B cell (primary cell): Measurements from ENCODE around the gene SNTG2. TPM values are rescaled to one million over a fixed set of nuclear protein-coding genes. Genes with fewer than 3 reads are reported as not detected.

Experiments used
- ATAC-seq: fragments of 200-7000 bp; cut with Tn5 transposase; one replicate; pipeline ENCODE4 v1.10.0; 2021; ENCODE audit warnings: low read depth, mild to moderate bottlenecking, moderate number of reproducible peaks, moderate library complexity
- CTCF ChIA-PET: fragments of 350-600 bp; sonication (Branson Sonifier 250); formaldehyde crosslinking; loops from one replicate; lab custom pipeline; 2021; ENCODE audit warnings: antibody characterized with exemption, inconsistent platforms; lab: Charles Lee
- POLR2A ChIA-PET: fragments of 350-600 bp; sonication (Branson Sonifier 250); formaldehyde crosslinking; loops from one replicate; lab custom pipeline; 2021; ENCODE audit warnings: antibody characterized with exemption; lab: Charles Lee
- DNase-seq: peaks from one replicate; pipeline ENCODE4 v3.0.0; 2013
- H2AFZ ChIP-seq: 2 replicates; pipeline ENCODE4 v1.6.1; 2012; ENCODE audit warnings: mild to moderate bottlenecking, low read depth, low read length; ENCODE audit not compliant: insufficient read depth, poor library complexity, severe bottlenecking
- H3K27ac ChIP-seq, 2 donors: 1 replicate in 1 of 2; 2 replicates in 1 of 2; pipeline ENCODE4 v1.5.1; 2012 to 2013; ENCODE audit warnings: low read length in 2 of 2, mild to moderate bottlenecking in 2 of 2, moderate library complexity in 1 of 2
- H3K27me3 ChIP-seq, 4 experiments: fragments of 200-600 bp in 1 of 4; sonication (generic) in 1 of 4; replicated peaks in 1 of 4; 1 replicate in 2 of 4; 2 replicates in 2 of 4; pipeline versions ENCODE4 v1.6.1 to v1.7.0; 2013 to 2016; ENCODE audit warnings: low read length in 3 of 4, mild to moderate bottlenecking in 2 of 4, mixed read lengths in 1 of 4, moderate library complexity in 1 of 4; ENCODE audit not compliant: insufficient read depth in 4 of 4, control insufficient read depth in 3 of 4; ENCODE audit errors: control extremely low read depth in 1 of 4
- H3K36me3 ChIP-seq, 2 experiments: replicated peaks in 1 of 2; 1 replicate in 1 of 2; 2 replicates in 1 of 2; pipeline versions ENCODE4 v1.6.1 to v1.7.1; 2013; ENCODE audit warnings: low read length in 1 of 2; ENCODE audit not compliant: insufficient read depth in 2 of 2, control insufficient read depth in 1 of 2; ENCODE audit errors: control extremely low read depth in 1 of 2, extremely low read depth in 1 of 2
- H3K4me1 ChIP-seq, 2 donors: fragments of 200-600 bp in 1 of 2; sonication (generic) in 1 of 2; 1 replicate in 1 of 2; 2 replicates in 1 of 2; pipeline versions ENCODE4 v1.5.1 to v1.6.1; 2013 to 2017; ENCODE audit warnings: low read length in 2 of 2; ENCODE audit not compliant: control insufficient read depth in 2 of 2, insufficient read depth in 2 of 2
- H3K4me2 ChIP-seq: replicated peaks from 2 replicates; pipeline ENCODE3; 2012; ENCODE audit warnings: mild to moderate bottlenecking, low read depth, low read length; ENCODE audit not compliant: poor library complexity, severe bottlenecking
- H3K4me3 ChIP-seq, 5 experiments: fragments of 200-600 bp in 1 of 5; sonication (generic) in 1 of 5; 1 replicate in 3 of 5; 2 replicates in 2 of 5; pipeline versions ENCODE4 v1.5.1 to v1.7.0; 2011 to 2016; ENCODE audit warnings: low read length in 4 of 5, mild to moderate bottlenecking in 4 of 5, low read depth in 2 of 5, control low read depth in 1 of 5, moderate library complexity in 1 of 5; ENCODE audit not compliant: insufficient read depth in 1 of 5; ENCODE audit errors: control extremely low read depth in 1 of 5, extremely low read depth in 1 of 5
- H3K79me2 ChIP-seq: fragments of 200-600 bp; sonication (generic); one replicate; pipeline ENCODE4 v1.6.0; 2016; ENCODE audit warnings: low read length; ENCODE audit not compliant: control insufficient read depth, insufficient read depth
- H3K9ac ChIP-seq: fragments of 200-600 bp; sonication (generic); 2 replicates; pipeline ENCODE4 v1.6.1; 2017; ENCODE audit warnings: mild to moderate bottlenecking, low read length, moderate library complexity
- H3K9me3 ChIP-seq, 3 donors: one replicate each; pipeline versions ENCODE4 v1.6.1 to v1.7.1; 2013; ENCODE audit warnings: low read length in 2 of 3; ENCODE audit not compliant: control insufficient read depth in 2 of 3, insufficient read depth in 1 of 3; ENCODE audit errors: control extremely low read depth in 1 of 3
- H4K20me1 ChIP-seq: 2 replicates; pipeline ENCODE4 v1.6.0; 2012; ENCODE audit warnings: mild to moderate bottlenecking, low read length; ENCODE audit not compliant: insufficient read depth, control insufficient read depth, poor library complexity, severe bottlenecking
- H3K27ac Mint-ChIP-seq: one replicate; pipeline ENCODE4 v1.8.0; 2021; ENCODE audit warnings: mixed read lengths
- H3K27me3 Mint-ChIP-seq: one replicate; pipeline ENCODE4 v1.8.0; 2021; ENCODE audit warnings: mixed read lengths
- H3K4me1 Mint-ChIP-seq: one replicate; pipeline ENCODE4 v1.8.0; 2021; ENCODE audit warnings: mixed read lengths
- H3K4me3 Mint-ChIP-seq: one replicate; pipeline ENCODE4 v1.8.0; 2021; ENCODE audit warnings: mixed read lengths
- H3K9me3 Mint-ChIP-seq: one replicate; pipeline ENCODE4 v1.8.0; 2022; ENCODE audit warnings: mixed read lengths; ENCODE audit not compliant: insufficient read depth
- CTCF ChIP-seq: fragments of 200-600 bp; IDR thresholded peaks from one replicate; pipeline ENCODE4 v1.8.0; 2022; ENCODE audit warnings: antibody characterized with exemption, mild to moderate bottlenecking
- EZH2 ChIP-seq: IDR thresholded peaks from 2 replicates; pipeline ENCODE4 v1.6.1; 2012; ENCODE audit warnings: borderline replicate concordance, low read depth, mild to moderate bottlenecking, moderate library complexity, low read length; ENCODE audit not compliant: insufficient read depth, poor library complexity, severe bottlenecking
- WGBS: methylation state at CpG from one replicate; pipeline ENCODE4 v1.1.5; 2013; ENCODE audit warnings: missing lambda C conversion rate; ENCODE audit not compliant: insufficient coverage; 5-methylcytosine and 5-hydroxymethylcytosine counted together
- intact Hi-C: fragments of 100-400 bp; cut with micrococcal nuclease; formaldehyde crosslinking; loops from one replicate; pipeline ENCODE4 v1.10.0; 2022
- polyA plus RNA-seq: library from polyadenylated mRNA; depleted of rRNA; stranded (reverse); fragments of >200 nt; gene quantifications from 2 replicates; pipeline ENCODE4 v1.2.3, GENCODE V29; 2012
- total RNA-seq, 2 donors: library from RNA; stranded (reverse); fragments of 120-200 nt in 1 of 2; gene quantifications; 1 replicate in 1 of 2; 2 replicates in 1 of 2; pipeline versions ENCODE4 v1.2.3 to v1.2.4, GENCODE V29; 2013 to 2022

SNTG2 gene
- total and polyA plus RNA-seq, 2 donors (not counting 1 experiment from before 2014, with no cell fraction given) = 2.1 to 2.4 TPM

- no peak overlapping the region for H3K27ac Mint-ChIP-seq
- WGBS = 19% methylated on average over 8 of the region's 10 CpGs
Measured at GRCh38 chr2:1249897-1250687, 299.4 kb downstream of the SNTG2 start.

More at GRCh38 chr2:1249897-1250687, 299.4 kb downstream of the SNTG2 start:
- POLR2A ChIA-PET = no interaction called here
- Histone ChIP-seq H3K4me2 (peak overlapping the region; percentile 31), H3K27ac (peak overlapping the region; percentile 41 to 69), H3K36me3 (no peaks in the 10 kb centered on the region), H2AFZ (peak overlapping the region; percentile 54), H3K4me3 (no peak overlapping the region), H3K4me1 (peaks cover 29 to 34% of the 10 kb centered on the region in 2 donors), H3K9ac (no peak overlapping the region), H3K27me3 (no peaks in the 10 kb centered on the region), H4K20me1 (no peaks in the 10 kb centered on the region), H3K79me2 (no peaks in the 10 kb centered on the region), H3K9me3 (peaks cover 0 to 19% (median 5%) of the 10 kb centered on the region in 3 donors)
- Mint-ChIP-seq H3K9me3 (no peaks in the 10 kb centered on the region), H3K27me3 (no peaks in the 10 kb centered on the region), H3K4me3 (no peak overlapping the region), H3K4me1 (peaks cover 25% of the 10 kb centered on the region)
- TF ChIP-seq EZH2 = no peak
- peak; percentile 12 for TF ChIP-seq CTCF
- intact Hi-C loops = no loop called here
- DNase-seq (peak; percentile 20), ATAC-seq (no peak)
- CTCF ChIA-PET = no interaction called here
